ENCODE measurements around the gene EXD3.

Gene EXD3

DNA sequence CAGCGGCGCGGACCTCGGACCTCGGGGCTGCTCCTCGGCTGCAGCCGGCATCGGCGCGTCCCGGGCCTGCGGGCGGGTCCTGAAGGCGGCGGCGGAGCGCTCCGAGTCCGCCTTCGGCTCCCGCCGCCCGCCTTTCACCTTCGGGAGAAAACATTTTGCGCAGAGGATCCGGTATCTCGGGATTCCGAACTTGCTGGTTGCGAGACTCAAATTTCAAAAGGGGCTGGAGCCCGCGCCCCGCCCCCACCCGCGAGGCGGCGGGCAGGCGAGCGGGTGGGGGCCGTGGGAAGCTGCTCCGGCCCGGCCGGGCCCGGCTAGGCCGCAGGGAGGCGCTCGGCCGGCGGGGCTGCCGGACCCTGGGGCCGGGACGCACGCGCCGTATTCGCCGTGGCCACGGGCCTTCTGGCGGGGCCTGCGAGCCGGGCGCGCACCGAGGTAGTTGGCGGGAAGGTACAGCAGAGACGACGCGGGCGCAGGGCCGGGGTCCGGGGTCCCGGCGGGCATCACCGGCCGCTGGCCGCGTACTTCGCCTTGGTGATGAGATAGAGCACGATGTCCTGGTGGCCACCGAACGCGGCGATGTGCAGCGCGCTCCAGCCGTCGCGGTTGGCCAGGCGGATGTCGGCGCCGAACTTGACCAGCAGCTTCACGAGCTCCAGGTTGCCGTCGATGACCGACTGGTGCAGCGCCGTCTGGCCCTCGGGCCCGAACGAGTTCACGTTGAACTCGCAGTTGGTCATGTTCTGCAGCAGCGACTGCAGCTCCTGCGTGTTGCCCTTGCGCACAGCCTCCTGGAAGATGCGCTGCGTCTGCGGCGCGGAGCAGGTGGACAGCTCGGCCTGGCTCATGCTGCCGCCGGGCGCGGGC lies 121.6 kb downstream of the EXD3 start:
- peak; percentile 42 for DNase-seq

DNA sequence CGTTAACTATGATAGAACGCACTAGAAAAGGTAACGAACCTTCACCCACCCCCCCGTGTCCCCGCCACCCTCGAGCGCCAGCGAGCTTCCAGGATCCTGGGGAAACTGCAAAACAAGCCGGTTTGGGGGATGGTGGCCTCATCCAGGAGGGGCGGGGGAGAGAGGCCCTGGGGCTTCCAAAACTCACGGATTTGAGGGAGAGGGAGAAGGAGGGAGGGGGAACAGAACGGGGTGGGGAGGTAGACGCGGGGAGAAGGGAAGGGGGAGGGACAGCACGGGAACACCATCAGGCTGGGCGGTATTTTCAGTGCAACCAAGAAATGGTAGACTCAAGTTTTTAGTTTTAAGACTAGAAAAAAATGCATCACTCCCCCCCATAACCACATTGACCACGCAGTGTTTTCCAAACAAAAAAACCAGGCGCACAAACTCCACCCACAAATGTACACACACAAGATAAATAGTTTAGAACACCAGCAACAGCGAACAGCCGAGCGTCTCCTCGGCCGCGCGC lies 122.3 kb downstream of the EXD3 start:
- no peak for DNase-seq

DNA sequence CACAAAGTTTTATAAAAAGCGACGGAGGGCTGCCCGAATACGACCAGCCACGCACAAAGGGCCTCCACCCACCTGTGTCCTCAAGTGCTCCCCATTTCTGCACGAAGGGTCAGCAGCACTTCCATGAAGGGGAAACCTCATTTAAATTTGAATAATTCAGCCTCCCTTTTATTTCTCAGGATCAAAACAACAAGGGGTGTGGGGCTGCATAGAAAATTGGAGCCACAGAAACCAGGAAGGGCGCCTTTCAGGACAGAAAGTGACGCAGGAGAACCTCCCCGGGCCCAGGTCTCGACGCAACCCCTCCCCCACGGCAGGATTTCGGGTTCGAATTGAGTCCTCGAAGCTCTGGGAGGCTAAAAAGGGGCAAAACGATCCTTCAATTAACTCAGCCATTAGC lies 123.0 kb downstream of the EXD3 start:
- DNase-seq, result no peak

DNA sequence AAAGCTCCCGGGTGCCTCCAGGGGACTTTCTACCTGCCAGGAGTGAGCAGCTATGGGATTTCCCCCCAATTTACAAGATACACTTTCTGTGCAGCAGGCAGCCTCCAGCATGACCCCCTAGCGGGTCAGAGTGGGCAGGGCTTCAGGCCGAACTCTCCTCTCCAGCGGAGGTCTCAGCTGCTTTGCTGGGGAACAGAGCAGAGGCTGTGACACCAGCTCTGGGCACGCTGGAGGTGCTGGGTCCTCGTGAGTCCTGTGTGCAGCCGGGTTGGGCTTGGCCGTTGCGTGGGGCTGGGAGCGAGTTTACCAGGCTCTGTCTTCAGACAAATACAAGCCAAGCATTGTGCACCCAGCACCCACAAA lies 123.8 kb downstream of the EXD3 start:
- no peak for DNase-seq

DNA sequence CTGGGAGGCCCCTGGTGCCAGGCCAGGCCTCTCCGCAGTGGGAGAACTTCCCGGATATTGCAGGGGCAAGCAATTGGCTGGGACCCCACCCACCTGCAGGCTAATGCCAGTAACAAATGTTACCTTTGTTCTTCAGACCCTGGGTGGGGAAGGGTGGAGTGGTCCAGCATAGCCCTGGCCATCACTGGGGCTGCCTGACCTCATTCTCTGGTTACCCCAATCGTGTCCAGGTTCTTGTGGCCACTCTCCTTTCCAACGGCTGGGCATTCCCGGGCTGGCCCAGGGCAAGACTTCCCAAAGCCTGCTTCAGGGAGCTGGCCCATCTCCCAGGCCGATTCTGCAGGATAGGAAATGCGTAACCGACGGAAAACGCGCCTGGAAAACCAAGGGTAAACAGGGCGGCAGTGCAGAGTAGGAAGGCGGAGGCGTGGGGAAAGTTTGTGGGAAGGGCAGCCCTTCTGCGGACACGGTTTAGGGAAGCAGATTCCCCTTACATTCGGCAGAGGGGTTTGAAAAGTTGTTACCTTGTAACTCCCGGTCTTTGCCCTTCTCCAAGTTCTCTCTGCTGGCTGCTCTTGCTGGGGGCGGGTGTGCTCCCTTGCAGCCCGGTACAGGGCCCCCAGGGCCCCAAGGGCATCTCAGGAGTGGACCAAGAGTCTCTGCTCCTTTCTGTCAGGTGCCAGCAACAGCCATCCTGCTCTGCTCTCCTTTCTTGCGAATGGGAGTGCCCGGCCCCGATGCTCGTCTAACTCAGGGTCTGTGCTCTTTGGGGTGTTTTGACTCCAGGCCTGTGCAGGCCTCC lies 124.4 kb downstream of the EXD3 start:
- no peak for DNase-seq

DNA sequence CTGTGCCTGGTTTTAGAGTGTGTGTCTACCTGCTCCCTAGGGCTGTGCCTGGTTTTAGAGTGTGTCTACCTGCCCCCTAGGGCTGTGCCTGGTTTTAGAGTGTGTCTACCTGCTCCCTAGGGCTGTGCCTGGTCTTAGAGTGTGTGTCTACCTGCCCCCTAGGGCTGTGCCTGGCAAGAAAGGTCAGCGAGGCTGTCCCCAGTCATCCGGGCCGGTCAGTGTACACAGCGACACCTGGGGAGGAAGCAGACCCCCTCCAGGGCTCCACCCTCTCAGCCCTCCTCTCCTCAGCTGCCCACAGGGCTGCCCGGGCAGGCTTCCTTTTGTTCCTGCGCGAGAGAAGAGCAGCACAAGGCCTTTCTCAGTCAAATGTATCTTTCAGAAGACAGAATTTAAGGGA lies 125.0 kb downstream of the EXD3 start:
- DNase-seq, result no peak

DNA sequence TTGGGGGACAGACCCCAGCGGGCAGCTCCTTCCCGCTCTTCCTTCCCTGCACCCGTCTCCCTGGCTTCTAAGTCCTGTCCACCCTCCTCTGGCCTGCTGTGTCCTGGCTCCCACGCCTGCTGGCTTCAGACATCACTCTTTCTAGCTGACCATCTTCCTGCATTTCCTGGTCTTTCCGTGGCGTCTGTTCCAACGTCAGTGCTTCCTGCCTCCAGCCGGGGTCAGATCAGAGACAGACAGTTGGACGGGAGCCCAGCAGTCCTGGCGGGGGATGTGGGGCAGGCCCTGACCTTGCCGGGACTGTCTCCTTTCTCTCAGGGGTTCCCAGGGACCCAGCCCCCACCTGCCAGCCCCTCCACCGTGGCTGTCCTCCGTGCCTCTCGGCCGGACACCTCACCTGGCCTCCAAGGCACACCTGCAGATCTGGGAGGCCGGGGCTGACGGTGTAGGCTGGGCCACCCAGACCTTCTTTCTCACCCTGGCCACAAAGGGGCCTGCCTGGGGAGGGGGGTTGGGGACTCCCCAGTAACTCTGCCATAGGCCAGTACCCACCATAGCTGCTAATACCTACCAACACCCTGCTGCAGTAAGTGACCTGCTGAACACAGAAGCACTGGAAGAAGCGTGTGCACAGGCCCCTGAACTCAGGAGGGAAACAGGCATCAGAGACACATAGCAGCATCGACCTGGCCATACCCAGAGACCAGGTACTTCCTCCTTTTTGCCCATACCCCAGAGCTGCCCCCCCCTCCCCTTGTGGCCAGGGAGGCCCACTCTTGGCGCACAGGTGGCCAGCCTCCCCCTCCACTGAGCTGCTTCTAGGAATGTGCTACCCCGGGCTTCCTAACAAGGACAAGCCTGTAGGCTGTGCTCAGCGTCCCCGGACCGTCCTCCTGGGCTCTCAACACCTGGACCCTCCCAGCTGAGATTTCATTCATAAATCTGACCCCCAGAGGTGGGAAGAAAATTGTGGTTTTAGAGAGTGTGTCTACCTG lies 126.0 kb downstream of the EXD3 start:
- DNase-seq, result peak; percentile 36

DNA sequence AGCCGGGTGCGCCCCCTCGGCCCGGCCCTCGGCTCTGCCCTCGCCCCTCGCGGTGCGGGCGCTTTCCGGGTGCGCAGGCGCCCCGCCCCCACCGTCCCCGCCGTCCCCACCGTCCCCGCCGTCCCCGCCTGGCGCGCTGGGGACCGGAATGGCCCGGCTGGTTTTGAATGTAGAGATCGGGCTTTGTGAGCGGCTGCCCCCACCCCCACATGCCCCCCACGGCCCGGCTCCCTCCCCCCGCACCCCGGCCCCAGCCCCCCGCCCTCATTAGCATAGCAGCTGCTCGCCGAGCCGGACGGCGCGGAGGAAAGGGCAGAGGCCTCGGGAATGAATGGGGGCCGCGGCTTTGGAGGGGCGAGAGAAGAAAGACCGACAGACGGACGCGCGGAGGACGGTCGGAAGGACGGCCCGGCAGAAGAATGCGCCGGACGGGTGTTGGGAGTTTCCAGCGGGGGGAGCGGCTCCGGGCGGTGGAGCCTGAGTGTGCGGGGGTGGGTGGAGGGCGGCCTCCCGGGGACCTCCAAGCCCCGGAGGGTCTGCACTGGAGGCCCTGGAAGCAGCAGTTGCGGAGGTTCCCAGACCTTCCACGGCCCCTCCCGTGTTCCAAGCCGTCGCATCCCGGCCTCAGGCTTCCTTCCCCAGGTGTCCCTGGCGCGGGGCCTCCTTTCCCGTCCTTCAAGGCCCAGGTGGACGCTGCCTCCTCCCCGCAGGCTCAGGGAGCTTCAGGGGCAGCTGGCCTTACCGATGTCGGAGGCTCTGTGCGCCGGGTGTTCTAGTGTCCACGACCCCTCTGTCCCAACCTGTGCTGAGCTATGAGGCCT lies 126.9 kb downstream of the EXD3 start:
- no peak for DNase-seq

DNA sequence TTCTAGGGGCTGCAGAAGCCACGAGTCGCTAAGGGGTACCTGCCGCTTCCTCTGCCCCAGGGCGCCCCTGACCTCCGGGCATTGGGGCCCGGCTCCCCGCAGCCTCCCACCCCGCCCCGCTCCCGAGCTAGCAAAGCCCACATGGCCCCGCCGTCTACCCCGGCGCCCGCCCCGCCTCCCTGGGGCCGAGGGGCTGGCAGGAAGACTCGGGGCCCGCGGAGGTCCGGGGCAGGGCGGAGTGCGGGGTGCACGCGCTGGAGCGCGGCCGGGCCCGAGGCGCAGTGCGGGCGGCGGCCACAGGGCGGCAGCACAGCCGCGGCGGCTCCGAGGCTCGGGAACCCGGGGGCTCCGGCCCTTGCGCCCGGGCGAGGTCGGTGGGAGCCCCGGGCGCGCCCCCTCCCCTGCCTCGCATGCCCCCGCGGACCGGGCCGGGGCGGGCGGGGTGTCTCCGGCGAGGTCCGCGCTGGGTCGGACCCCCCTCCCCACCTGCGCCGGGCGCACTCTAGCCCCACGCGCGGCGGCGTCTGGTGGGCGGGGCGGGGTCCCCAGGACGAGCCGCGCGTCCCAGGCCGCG lies 127.6 kb downstream of the EXD3 start:
- peak; percentile 13 for DNase-seq

DNA sequence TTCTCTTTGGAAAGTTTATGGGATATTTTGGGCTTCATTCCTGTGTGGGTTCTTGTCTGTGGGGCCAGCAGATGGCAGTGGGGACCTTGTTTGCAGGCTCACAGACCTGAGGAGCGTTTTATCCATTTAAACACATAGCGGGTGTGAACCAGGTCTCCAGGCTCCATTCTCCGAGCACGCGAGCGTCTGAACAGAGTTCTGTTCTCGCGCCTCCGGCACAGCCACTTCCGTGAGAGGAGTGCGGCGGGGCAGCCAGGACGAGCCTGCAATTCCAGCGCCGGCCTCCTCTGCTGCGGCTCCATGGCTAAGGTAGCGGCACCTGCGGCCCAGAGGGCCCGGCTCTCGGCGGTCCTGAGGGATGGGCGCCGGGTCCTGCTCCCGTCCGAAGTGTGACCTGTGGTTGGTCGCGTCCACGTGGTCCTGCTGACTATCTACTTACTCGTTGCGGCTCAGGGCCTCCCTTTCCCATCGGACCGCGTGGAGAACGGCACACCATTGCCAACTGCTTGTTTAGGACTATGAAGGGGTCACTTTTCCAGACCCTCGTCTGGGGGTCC lies 128.2 kb downstream of the EXD3 start:
- no peak for DNase-seq

DNA sequence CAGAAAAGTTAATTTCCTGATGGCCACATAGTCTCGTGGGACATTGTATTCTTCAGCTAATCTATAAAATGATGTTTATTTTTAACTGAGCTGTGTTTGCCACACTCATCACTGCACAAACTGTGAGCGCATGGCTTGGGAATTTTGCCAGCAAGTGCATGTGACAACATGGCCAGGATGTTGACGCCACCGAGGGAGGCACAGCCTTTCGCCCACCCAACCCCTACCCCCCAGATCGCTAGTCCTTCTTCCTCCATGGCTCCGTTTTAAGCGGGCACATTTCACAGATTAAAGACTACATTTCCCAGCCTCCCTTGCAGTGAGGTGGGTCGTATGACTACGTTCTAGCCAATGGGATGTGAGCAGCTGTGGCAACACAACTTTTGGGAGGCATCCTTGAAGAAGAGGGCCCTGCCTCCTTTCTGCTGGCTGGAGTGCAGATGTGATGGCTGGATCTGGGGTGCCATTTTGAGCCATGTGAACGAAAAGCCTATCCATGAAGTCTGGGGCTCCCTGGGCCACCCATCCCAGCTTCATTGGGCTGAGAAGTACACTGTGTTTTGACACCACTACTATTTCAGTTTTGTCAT lies 128.8 kb downstream of the EXD3 start:
- DNase-seq, result peak; percentile 36

DNA sequence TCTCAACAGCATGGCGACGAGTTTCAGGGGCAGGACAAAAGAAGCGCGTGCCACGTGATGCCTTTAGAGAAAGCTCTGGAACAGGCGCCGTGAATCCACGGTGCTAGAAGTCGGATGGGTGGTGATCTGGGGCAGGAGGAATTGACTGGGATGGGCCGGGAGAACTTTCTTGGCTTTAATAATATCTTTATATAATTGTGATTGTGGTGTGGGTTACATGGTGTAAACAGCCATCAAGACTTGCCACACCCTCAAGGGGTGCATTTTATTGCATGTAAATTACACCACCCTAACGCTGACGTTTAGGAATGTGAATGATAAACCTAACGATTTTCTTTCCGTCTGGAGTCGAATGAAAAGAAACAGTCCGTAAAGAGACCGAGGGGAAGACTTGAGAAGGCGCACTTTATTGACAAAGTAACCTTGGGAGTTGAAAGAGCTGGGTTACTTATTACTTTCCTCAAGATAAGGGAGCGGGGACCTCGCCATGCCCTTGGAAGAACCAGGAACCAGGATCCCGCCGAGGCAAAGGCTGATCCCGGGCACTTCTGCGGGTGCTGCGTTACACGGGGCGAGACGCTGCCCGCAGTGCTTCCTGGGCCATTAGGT lies 129.4 kb downstream of the EXD3 start:
- DNase-seq, result no peak

DNA sequence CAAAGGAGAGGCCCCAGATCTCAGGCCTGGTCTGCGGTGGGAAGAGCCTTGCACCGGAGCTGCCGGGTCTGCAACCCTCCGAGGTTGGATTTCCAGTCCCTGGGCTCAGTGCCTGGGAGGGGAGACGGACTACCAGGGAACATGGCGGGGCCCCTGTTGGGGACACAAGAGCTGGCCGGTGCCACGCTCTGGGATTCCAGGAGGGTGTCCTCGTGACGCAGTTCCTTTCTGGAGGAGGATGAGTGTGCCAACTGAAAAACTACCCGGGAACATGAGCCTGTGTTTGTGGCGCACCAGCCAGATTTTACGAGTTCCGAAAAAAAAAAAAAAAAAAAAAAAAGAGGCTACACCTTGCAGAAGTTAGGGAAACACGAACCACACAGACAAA lies 129.9 kb downstream of the EXD3 start:
- no peak for DNase-seq

DNA sequence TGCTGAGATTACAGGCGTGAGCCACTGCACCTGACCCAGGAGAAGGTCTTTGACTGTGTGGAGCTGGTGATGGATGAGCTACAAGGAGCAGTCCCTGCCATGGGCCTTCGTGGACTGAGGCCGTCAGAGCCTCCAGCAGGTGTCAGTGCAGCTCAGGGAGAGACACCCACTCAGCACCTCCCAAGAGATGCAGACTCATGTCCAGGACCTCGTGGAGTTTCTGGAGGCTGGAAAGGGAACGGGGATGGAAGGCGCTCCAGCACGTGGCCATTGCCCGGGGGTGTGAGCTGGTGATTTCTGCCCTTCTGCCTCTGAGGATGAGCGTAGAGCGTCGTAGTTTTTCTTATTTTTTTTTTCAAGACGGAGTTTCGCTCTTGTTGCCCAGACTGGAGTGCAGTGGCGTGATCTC lies 136.0 kb downstream of the EXD3 start:
- DNase-seq, result peak; percentile 48

DNA sequence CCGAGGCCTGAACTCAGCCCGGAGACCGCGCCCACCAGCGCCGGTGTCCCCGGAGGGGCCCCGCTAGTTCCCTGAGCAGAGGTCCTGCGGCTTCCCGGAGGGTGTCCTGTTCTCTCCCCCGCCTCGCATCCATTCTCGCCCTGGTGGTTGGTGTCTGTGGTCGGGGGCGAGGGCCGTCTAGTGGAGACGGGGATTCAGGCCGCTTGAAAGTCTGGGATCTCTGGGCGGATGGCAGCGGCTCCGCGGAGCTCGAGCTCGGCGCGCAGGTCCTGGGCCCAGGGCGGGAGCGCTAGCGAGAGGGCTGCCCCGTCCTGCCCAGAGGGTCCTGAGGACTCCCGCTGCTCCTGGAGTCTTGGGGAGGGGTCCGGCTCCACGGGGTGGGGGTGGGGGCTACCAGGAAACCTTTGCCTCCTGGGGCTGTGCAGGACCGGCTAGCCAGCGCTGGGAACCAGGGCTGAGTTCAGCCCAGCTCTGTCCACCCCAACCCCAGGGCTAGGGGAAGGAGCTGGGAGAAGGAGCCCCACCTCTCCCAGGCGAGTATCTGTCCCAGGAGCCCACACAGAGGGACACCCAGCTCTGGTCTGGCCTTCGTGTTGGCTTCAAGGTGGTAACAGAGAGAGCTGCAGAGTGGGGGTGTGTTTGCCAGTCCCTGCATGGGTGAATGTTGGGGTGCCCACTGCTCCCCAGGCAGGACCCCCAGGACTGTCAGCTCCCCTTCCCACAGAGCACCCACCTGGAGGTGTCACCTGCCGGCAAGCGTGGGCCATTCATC lies 141.4 kb downstream of the EXD3 start:
- DNase-seq, result no peak

DNA sequence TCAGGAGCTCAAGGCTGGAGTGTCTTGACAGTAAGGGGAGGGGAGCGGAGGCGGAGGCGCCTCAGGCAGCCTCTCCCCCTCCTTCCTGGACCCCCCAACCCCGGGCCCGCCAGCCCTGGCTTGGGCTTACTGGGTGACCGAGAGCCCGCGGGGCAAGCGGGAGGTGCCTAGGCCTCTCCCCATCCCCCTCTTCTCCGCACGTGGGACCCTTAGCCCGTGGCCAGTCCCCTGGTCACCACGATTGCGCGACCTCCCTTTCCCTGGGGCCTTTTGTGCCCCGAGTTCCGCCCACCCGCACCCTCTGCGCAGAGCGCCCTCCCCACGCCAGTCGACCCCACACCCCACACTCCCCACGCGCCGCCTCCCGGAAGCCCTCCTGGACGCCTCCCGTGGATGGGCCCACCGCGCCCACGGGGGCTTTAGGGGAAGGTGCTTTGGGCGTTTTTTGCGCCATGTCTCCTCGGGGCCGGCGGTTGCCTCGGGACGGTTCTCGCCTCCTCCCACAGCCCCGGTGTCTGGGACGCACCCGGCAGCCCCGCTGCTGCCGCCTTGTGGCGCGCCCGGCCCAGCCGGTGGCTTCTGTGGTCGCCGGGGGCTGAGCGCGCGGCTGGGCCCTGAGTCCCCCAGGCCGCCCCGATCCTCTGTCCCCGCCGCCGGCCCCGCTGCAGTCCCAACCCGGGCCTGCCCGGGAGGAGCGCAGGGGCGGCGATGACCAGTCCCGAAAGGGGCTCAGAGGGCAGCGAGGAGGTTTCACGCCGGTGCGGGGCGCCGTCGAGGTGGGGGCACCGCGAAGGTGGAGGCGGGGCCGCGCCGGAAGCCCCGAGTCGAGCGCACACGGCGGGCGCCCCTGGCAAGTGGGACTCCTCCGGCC lies 142.3 kb downstream of the EXD3 start:
- no peak for DNase-seq

DNA sequence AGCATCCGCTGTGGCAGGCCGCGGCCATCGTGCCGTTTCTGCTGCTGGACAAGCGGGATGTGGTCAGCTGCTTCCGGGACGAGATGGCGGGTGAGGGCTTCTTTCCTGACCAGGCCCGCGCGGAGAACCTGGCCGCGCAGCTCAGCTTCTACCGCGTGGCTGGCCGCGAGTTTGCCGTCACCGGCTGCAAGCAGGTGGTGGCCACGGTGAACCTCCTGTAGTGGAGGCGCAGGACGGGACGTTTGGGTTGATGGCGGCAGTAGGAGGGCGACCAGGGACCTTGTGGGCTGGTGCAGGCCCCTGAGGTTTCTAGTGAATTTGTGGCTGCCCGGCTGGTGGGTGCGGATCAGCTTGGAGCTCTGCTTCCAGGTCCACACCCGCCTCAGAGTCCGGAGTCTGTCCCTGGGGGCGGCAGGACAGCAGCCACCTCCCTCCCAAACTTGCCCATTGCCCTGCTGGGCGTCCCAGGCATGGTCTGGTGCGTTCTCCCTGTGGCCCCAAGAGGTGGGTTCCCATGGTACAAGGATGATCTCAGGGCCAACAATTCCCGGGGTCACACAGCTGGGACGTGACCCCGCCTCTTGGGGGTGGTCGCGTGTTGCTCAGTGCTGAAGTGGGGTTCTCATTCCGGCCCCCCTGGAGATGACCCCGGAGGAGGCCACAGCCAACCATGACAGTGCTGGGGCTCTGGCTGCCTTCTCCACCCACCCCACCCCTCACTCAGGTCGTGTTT lies 143.1 kb downstream of the EXD3 start:
- no peak for DNase-seq

All from NCI-H226 (cell line).